IPS-18c (cell line): ENCODE results near the gene BTRC.
"Not testable (repeated sequence)": the region's sequence is repeated elsewhere in the genome, so short reads cannot be mapped to it uniquely, and the experiment has no call there.

Experiments used
- H3K4me3 ChIP-seq: 2 replicates; pipeline ENCODE4 v1.7.0; 2013; ENCODE audit warnings: low read depth, mild to moderate bottlenecking, low read length, moderate library complexity; ENCODE audit not compliant: insufficient read depth
- H3K9me3 ChIP-seq: one replicate; pipeline ENCODE4 v1.6.1; 2013; ENCODE audit warnings: mild to moderate bottlenecking, low read length, moderate library complexity; ENCODE audit not compliant: control insufficient read depth, insufficient read depth

The BTRC gene

DNA sequence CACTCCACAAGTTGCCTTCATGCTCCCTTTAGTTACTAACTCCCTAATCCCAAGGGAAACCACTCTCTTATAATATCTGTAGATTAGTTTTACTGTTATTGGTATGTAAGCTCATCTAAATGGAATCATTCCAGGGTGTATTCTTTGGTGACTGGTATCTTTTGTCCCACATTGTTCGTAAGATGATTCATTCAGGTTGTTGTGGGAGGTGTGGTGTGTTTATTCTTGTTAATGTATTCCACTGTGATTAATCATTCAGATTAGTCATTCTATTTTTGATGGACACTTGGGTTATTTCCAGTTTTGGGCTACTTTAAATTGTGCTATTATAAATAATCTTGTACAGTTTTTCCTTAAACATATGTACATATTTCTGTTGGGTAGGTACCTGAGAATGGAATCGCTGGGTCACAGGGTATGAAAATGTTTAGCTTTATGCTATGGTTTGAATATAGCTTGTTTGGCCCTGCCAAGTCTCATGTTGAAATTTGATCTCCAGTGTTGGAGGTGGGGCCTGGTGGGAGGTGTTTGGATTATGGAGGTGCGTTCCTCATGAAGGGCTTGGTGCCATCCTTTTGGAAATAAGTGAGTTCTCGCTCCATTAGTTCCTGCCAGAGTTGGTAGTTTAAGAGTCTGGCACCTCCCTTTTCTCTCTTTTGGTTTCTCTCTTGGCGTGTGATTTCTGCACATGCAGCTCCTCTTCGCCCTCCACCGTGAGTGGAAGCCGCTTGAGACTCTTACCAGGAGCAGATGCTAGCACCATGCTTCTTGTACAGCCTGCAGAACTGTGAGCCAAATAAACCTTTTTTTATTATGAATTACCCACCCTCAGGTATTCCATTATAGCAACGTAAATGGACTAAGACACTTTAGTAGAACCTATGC, 13.8 kb downstream of the BTRC start:
- Histone ChIP-seq H3K4me3 (no peak overlapping the region), H3K9me3 (no peaks in the 10 kb centered on the region)

DNA sequence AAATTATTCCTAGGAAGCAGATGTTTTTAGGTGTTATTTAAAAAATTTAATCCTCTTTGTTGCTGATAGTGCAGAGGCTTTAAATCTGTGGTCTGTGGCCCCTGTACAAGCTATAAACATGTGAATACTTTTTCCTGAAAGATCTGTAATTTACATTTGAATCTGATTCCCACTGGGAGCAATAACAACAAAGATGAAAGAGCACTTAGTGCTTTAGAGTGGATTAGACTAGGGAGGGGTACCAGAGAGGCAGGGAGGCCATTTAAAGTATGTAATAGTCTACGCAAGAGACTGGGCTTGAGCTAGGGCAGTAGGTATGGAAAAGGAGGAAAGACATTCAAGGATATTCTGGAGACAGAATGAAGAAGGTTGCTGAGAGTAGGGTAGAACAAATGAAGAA, 19.1 kb downstream of the BTRC start:
- H3K9me3 ChIP-seq = no peaks in the 10 kb centered on the region
- no peak overlapping the region for H3K4me3 ChIP-seq

GRCh38 chr10:101373993-101374392, 20.0 kb downstream of the BTRC start:
- not testable (repeated sequence) for H3K9me3 ChIP-seq, H3K4me3 ChIP-seq

GRCh38 chr10:101375076-101375475, 21.1 kb downstream of the BTRC start:
- Histone ChIP-seq H3K4me3 (no peak overlapping the region), H3K9me3 (no peaks in the 10 kb centered on the region)

- Histone ChIP-seq H3K9me3 (no peaks in the 10 kb centered on the region), H3K4me3 (no peak overlapping the region)
Measured at GRCh38 chr10:101379663-101380352, 25.8 kb downstream of the BTRC start.

DNA sequence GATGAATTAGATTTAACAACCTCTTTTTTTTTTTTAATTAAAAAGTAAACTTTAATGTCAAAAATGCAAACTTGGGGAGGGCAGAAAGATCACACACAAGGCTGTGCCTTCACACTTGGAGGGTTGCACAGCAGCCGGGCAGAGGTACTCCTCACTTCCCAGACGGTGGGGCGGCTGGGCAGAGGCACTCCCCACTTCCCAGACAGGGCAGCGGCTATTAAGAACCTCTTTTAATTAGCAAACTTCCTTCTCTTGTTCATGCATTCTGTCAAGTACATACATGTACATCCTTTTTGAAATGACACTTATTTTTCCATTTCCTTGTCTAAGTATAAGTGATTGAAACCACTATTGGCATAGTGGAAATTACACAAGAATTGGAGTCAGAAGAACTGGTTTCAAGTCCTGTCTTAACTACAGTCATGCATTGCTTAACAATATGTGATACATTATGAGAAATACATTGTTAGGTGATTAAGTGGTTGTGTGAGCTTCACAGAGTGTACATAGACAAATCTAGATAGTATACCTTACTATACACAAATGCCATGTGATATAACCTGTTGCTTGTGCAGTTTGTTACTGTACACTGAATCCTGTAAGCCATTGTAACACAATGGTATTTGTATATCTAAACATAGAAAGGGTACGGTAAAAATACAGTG, 26.5 kb downstream of the BTRC start:
- Histone ChIP-seq H3K9me3 (no peaks in the 10 kb centered on the region), H3K4me3 (no peak overlapping the region)

- H3K4me3 ChIP-seq = no peak overlapping the region
Measured at GRCh38 chr10:101385866-101386658, 32.1 kb downstream of the BTRC start.

GRCh38 chr10:101386659-101387259, 32.8 kb downstream of the BTRC start:
- no peaks in the 10 kb centered on the region for H3K9me3 ChIP-seq
- H3K4me3 ChIP-seq = no peak overlapping the region

More at GRCh38 chr10:101385866-101386658, 32.1 kb downstream of the BTRC start:
- H3K9me3 ChIP-seq = no peaks in the 10 kb centered on the region

DNA sequence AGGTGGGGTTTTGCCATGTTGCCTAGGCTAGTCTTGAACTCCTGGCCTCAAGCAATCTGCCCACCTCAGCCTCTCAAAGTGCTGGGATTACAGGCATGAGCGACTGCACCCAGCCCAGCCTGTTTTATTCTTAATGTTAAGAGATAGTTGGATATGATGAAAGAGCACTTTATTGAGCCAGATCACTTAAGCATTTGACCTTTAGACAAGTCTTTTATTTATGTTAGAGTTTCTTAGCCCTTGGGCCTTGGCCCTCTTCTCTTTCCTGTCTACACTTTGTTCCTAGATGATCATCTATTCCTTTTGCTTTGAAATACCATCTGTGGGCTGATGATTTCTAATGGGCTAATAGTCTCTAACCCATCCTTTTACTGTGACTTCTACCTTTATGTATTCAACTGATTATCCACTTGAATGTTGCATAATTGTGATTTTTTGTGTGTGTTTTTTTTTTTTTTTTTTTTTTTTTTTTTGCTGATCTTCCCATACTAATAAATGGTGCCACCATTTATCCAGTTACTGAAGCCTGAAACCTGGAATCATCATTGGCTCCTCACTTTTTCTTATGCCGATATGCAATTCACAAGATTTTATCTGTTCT, 34.8 kb downstream of the BTRC start:
- Histone ChIP-seq H3K4me3 (no peak overlapping the region), H3K9me3 (no peaks in the 10 kb centered on the region)

- not testable (repeated sequence) for H3K4me3 ChIP-seq, H3K9me3 ChIP-seq
Measured at GRCh38 chr10:101389532-101389931, 35.6 kb downstream of the BTRC start.

GRCh38 chr10:101389986-101390531, 36.1 kb downstream of the BTRC start:
- H3K9me3 ChIP-seq = no peaks in the 10 kb centered on the region
- no peak overlapping the region for H3K4me3 ChIP-seq

GRCh38 chr10:101393378-101393777, 39.4 kb downstream of the BTRC start:
- Histone ChIP-seq H3K4me3 (no peak overlapping the region), H3K9me3 (no peaks in the 10 kb centered on the region)

GRCh38 chr10:101394524-101395133, 40.7 kb downstream of the BTRC start:
- no peaks in the 10 kb centered on the region for H3K9me3 ChIP-seq
- H3K4me3 ChIP-seq = no peak overlapping the region

- H3K9me3 ChIP-seq = no peaks in the 10 kb centered on the region
- no peak overlapping the region for H3K4me3 ChIP-seq
Measured at GRCh38 chr10:101397140-101397539, 43.2 kb downstream of the BTRC start.

GRCh38 chr10:101400585-101400984, 46.6 kb downstream of the BTRC start:
- H3K4me3 ChIP-seq = no peak overlapping the region
- no peaks in the 10 kb centered on the region for H3K9me3 ChIP-seq

GRCh38 chr10:101402711-101403110, 48.7 kb downstream of the BTRC start:
- no peak overlapping the region for H3K4me3 ChIP-seq

More at GRCh38 chr10:101402711-101403110, 48.7 kb downstream of the BTRC start:
- H3K9me3 ChIP-seq = no peaks in the 10 kb centered on the region
